Measurements from ENCODE around the gene LCN2.
A peak's percentile ranks its signal among the peaks of the same experiment; 100 is the strongest.

Gene LCN2

DNA sequence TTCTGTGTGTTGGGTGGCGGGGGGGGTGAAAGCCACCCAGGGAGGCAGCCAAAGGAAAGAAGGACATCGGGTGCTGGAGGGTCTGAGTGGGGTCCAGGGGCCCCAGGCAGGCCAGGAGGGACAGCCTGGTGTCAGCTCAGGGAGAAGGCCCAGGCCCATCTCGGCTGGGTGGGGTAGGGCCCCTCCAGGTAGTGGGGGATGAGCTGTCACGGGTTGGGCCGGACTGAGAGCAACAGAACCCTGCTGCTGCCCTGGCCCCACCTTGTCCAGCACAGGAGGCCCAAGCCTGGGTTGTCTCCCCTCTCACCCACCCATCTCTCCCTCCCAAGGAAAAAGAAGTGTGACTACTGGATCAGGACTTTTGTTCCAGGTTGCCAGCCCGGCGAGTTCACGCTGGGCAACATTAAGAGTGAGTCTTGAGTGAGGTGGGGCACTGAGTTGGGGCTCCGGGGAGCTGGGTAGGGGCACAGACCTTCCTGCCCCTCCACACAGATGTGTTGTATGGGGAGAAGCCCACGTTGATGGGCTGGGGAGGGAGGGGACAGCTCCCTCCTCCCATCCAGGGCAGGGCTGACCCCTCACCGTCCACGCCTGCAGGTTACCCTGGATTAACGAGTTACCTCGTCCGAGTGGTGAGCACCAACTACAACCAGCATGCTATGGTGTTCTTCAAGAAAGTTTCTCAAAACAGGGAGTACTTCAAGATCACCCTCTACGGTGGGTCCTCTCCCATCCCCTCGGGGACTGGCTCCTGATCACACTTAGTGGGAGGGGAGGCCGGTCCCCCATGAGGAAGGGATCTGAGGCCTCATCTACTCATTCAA lies 2.3 kb downstream of the LCN2 start:
- no peak for DNase-seq

GRCh38 chr9:128152133-128153059 lies 3.1 kb downstream of the LCN2 start:
- DNase-seq, result no peak

- DNase-seq, result no peak
These were observed 4.0 kb downstream of the LCN2 start for GRCh38 chr9:128153060-128153946.

DNA sequence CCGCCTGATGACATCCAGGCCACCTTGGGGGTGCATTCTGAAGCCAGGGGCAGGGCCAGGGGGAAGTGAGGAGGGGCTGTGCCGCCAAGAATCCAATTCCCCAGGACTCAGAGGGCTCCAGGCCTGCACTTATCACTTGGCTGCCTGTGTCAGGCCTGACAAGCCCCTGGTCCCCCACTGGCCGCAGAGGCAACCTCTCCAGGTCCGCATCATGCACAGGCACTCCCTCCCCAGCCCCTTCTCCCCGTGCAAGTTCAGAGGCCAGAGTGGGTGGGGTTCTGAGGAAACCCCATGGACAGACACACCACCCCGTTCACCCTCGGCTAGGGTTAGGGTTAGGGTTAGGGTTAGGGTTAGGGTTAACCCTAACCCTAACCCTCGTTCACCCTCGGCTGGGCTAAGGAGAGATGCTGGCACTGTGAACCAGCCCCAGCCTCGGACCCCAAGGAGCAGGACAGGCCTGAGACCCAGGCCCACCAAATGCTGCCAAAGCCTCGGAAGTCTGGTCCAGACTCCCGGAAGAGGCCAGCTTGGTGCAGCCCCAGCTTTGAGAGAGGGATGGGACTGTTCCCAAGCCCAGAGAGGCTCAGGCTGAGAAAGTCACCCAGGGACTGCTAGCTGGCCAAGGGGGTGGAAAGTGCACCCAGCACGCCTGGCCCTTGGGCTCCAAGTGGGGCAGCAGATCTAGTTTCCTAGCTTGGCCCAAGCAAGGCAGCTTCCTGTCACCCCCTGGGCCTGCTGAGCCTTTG lies 4.9 kb downstream of the LCN2 start:
- DNase-seq, result no peak

DNA sequence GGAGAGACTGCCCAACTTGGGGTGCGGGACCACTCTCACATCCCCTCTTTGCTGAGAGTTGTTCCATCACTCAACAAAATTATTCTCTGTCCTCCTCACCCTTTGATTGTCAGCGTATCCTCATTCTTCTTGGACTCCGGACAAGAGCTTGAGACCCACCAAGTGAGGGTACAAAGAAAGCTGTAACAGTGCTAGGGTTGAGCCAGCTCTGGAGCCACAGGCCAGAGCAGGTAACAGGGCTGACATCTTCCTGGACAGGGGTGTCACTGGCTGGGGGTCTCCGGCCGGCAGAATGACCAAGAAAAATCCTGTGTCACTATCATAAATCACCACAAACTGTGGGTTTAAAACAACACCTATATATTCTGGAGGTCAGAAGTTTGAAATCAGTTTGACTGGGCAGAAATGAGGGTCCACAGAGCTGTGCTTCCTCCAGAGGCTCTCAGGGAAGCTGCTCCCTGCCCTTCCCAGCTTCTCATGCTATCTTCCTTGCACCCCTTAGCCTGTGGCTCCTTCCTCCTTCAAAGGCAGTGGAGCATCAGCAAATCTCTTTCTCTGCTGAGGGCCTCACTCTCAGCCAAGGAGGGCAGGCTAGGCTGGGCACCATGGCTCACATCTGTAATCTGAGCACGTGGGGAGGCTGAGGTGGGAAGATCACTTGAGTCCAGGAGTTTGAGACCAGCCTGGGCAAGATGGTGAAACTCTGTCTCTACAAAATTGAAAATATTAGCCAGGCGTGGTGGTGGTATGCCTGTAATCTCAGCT lies 6.7 kb downstream of the LCN2 start:
- DNase-seq, result no peak

DNA sequence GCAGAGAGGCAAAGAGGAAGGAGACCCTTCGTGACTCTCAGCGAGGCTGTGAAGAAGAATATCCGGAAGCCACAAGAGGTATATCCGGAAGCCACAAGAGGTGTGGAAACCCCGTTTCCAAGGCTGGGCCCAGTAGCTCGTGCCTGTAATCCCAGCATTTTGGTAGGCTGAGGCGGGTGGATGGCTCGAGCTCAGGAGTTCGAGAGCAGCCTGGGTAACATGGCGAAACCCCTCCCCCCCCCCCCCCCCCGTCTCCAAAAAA lies 10.2 kb downstream of the LCN2 start:
- DNase-seq, result peak; percentile 63

DNA sequence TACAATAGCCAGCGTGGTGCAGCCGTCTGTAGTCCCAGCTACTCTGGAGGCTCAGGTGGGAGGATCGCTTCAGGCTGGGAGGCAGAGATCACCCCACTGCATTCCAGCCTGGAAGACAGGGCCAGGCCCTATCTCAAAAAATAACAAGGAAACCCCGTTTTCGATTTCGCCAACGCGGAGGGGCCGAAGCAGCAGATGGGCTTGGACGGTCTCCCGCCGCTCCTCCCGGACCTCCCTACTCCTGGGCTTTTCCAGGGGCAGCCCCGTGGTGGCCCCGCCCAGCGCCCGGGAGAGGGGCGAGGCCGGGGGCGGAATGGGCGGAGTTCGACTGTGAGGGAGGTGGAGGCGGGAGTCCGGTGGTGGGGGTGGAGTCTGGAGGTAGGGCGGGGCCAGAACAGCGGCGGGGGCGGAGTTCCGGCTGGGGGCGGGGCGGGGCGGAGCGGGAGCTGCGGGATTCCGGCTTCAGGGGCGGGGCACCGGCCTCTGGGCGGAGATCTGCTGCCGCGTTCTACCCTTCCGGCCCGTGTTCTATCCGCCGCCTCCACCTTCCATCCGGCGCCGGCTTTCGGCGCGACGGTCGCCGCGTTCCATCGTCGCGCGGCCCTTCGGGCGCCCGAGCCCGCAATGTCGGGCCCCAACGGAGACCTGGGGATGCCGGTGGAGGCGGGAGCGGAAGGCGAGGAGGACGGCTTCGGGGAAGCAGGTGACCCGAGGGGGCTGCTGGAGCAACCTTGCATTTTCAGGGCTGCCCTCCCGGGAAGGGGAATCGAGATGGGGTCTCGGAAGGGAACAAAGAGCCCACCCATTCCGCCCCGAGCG lies 10.7 kb downstream of the LCN2 start, which contains the start of gene BBLN:
Gene BBLN (plus strand): TSS at position 482 of the 819 bp plus-strand sequence. CDS start 143 bp downstream, at position 625.
- DNase-seq, result peak; percentile 97

DNA sequence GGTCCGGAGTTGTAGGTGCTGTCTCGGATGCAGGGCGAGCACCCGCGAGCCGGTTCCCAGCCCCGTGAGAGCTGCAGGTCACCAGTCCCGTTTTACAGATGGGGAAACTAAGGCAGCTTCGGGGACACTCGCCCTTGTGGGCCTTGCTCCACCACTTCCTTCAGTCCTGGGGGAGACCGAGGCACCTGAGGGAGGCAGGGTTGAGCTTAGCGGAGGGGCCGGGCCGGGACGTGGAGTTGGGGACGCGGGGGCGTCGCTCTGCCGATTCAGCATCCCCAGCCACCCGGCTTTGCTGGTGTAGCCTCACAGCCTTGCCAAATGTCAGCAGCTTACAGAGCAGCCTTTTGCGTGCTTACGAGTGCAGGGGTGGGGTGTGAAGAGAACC lies 11.3 kb downstream of the LCN2 start:
- peak; percentile 71 for DNase-seq

DNA sequence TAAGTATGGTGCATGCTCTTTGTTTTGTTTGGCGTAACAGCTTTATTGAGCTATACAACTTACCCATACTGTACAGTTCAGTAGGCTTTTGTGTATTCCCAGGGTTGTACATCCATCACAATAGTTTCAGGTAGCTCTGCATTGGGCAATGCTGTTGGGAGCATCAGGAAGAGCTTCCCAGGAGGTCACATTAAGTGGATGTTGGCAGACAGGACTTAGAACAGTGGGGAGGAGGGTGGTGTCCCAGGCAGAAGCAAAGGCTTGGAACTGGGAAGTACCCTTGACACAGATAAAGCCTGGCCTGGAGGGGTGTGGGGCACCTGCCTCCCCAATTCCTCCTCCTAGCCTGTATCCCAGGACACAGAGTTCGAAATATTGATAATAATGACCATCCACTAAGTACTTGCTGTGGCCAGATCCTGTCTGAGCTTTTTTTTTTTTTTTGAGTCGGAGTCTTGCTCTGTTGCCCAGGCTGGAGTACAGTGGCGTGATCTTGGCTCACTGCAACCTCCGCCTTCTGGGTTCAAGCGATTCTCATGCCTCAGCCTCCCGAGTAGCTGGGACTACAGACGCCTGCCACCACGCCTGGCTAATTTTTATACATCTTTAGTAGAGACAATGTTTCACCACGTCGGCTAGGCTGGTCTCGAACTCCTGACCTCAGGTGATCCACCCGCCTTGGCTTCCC lies 12.1 kb downstream of the LCN2 start:
- DNase-seq, result no peak

- DNase-seq, result no peak
These were observed 13.2 kb downstream of the LCN2 start for GRCh38 chr9:128162215-128163026.

DNA sequence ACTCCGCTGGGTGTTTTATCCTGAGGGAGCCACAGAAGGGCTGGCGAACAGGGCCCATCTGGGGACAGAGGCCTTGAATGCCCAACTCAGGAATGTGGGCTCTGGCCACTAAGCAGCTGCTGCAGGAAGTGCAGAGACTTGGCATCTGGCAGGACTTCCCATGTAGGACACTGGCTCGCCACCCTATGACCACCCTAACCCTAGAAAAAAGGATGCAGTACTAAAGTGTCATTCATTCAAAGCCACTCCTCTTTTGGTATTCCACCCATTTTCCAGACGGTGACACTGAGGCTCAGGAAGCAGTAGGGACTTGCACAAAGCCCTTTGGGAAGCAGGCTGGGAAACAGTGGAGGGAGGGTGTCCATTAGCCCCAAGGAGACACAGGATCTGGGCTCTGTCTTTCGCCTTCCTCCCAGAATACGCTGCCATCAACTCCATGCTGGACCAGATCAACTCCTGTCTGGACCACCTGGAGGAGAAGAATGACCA lies 13.8 kb downstream of the LCN2 start:
- DNase-seq, result no peak

DNA sequence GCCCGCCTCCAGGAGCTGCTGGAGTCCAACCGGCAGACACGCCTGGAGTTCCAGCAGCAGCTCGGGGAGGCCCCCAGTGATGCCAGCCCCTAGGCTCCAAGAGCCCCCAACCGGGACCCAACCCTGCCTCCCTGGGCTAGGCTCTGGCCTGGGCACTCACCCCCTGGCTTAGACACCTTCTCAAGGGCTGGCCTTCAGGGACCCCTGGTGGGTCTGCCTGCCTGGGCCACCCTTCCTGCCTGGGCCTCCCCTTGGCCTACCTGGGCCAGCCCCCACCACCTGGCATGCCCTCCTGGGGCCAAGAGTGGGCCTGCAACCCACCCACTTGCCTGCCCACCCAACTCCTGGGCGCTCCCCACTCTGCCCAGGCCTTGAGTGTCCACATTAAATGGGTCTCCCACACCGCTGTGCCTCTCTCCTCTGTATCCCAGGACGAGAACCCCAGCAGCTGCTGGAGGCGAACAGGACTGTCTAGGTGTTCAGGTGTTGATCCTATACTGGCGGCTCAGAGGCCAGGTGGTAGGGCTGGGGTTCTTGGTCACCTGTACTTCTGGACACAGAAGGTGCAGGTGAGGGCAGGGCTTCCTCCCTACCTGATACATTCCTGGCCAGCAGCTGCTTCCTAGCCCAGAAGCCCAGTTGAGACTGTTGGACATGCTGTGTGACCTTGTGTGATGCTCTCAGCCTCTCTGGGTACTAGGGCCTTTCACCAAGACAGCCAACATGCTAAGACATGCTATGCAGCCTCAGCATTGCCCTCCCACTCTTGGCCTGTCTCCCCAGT lies 14.5 kb downstream of the LCN2 start:
- DNase-seq, result no peak

- no peak for DNase-seq
These were observed 15.1 kb downstream of the LCN2 start for GRCh38 chr9:128164307-128164885.

DNA sequence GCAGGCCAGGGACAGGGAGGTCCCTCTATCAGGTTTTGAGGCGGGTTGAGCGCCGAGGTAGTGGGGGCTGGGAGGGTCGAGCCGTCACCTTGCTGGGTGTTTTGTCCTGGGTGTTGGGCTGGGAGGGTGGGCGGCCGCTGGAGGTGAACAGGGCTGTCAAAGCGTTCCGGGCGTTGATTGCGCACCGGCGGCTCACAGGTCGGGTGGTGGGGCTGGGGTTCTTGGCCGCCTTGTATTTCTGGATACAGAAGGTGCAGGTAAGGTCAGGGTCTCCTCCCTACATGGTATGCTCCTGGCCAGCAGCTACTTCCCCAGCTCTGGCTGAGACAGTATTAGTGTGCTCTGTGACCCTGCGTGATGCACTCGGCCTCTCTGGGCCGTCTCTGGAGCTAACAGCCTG lies 16.9 kb downstream of the LCN2 start:
- no peak for DNase-seq

GRCh38 chr9:128167209-128167608 lies 18.0 kb downstream of the LCN2 start:
- no peak for DNase-seq

- DNase-seq, result no peak
These were observed 19.6 kb downstream of the LCN2 start for GRCh38 chr9:128168731-128169308.

- no peak for DNase-seq
These were observed 20.2 kb downstream of the LCN2 start for GRCh38 chr9:128169492-128169891.
